Caco-2 (cell line): ENCODE data around the gene CAP2. TPM values are rescaled to one million over a fixed set of nuclear protein-coding genes. Genes with fewer than 3 reads are reported as not detected.

ENCODE experiments used
- BruUV-seq: library from RNA; stranded (reverse); fragments of 400-500 nt; replicated peaks from 2 replicates; lab custom pipeline; 2021; lab: Mats Ljungman, UMichigan
- CTCF ChIA-PET: fragments of 300-600 bp; sonication (Branson Sonifier 250); formaldehyde crosslinking; loops from one replicate; lab custom pipeline; 2022; ENCODE audit warnings: antibody characterized with exemption; lab: Charles Lee
- POLR2A ChIA-PET: fragments of 300-600 bp; sonication (Branson Sonifier 250); formaldehyde crosslinking; loops from one replicate; lab custom pipeline; 2022; ENCODE audit warnings: antibody characterized with exemption; lab: Charles Lee
- DNase-seq, 2 experiments: peaks; one replicate each; pipeline versions ENCODE4 v3.0.0 to v3.0.0-alpha.2; 2020 to 2022
- H3K27me3 ChIP-seq: replicated peaks from 2 replicates; pipeline ENCODE4 v1.6.0; 2011; ENCODE audit warnings: low read length; ENCODE audit not compliant: control insufficient read depth, insufficient read depth
- H3K36me3 ChIP-seq: 2 replicates; pipeline ENCODE4 v1.5.1; 2011; ENCODE audit warnings: low read length; ENCODE audit not compliant: control insufficient read depth, insufficient read depth
- H3K4me1 ChIP-seq: fragments of 250-450 bp; sonication (Bioruptor Pico); 2 replicates; pipeline ENCODE4 v1.5.1; 2020; ENCODE audit warnings: mild to moderate bottlenecking
- H3K4me3 ChIP-seq: 2 replicates; pipeline ENCODE4 v1.5.1; 2011; ENCODE audit warnings: low read depth, mild to moderate bottlenecking, control low read depth, low read length
- H3K9me3 ChIP-seq: fragments of 250-450 bp; sonication (Bioruptor Pico); 2 replicates; pipeline ENCODE4 v1.5.1; 2020; ENCODE audit warnings: mild to moderate bottlenecking, moderate library complexity
- H3K27ac Mint-ChIP-seq: one replicate; pipeline ENCODE4 v1.8.0; 2022; ENCODE audit warnings: mixed read lengths; ENCODE audit not compliant: unreplicated experiment
- H3K27me3 Mint-ChIP-seq: one replicate; pipeline ENCODE4 v1.8.0; 2022; ENCODE audit warnings: mixed read lengths; ENCODE audit not compliant: insufficient read depth, unreplicated experiment
- H3K36me3 Mint-ChIP-seq: one replicate; pipeline ENCODE4 v1.8.0; 2022; ENCODE audit warnings: mild to moderate bottlenecking, mixed read lengths; ENCODE audit not compliant: insufficient read depth, unreplicated experiment
- H3K4me1 Mint-ChIP-seq: one replicate; pipeline ENCODE4 v1.8.0; 2022; ENCODE audit warnings: low read depth, mixed read lengths; ENCODE audit not compliant: unreplicated experiment
- H3K4me3 Mint-ChIP-seq: one replicate; pipeline ENCODE4 v1.8.0; 2022; ENCODE audit warnings: mild to moderate bottlenecking, moderate library complexity, mixed read lengths; ENCODE audit not compliant: unreplicated experiment
- H3K9me3 Mint-ChIP-seq: one replicate; pipeline ENCODE4 v1.8.0; 2022; ENCODE audit warnings: mixed read lengths; ENCODE audit not compliant: unreplicated experiment
- CTCF ChIP-seq, 2 experiments: fragments of 200-600 bp in 1 of 2; IDR thresholded peaks; 1 replicate in 1 of 2; 2 replicates in 1 of 2; pipeline versions ENCODE4 v1.5.1 to v1.8.0; 2011 to 2022; ENCODE audit warnings: antibody characterized with exemption in 1 of 2, control low read depth in 1 of 2, inconsistent platforms in 1 of 2, low read depth in 1 of 2, low read length in 1 of 2, mild to moderate bottlenecking in 1 of 2, moderate library complexity in 1 of 2; ENCODE audit not compliant: insufficient read depth in 1 of 2, severe bottlenecking in 1 of 2, unreplicated experiment in 1 of 2
- intact Hi-C: fragments of 100-400 bp; cut with micrococcal nuclease; formaldehyde crosslinking; loops from one replicate; pipeline ENCODE4 v1.10.0; 2022; ENCODE audit not compliant: unreplicated experiment
- total RNA-seq: library from RNA; stranded (reverse); gene quantifications from 2 replicates; pipeline ENCODE4 v1.2.3, GENCODE V29; 2022

CAP2 gene
- total RNA-seq, 1 experiment from 2014 or later: 8.9 TPM

GRCh38 chr6:17504005-17504404 is 110.6 kb downstream of the CAP2 start:
- H3K4me3 Mint-ChIP-seq: no peak overlapping the region
- no peaks in the 10 kb centered on the region for H3K36me3 ChIP-seq
- H3K27me3 Mint-ChIP-seq: no peaks in the 10 kb centered on the region
- no peak overlapping the region for H3K27ac Mint-ChIP-seq
- TF ChIP-seq CTCF (IDR thresholded peaks at IDR 0.05; ENCODE audit: insufficient read depth in 1 of 2, low read depth in 1 of 2, low read length in 1 of 2, severe bottlenecking in 1 of 2, unreplicated experiment in 1 of 2): no peak
- no peak for DNase-seq
- ChIA-PET POLR2A (no interaction called here), CTCF (interaction anchor here (1.6 kb wide), 1 partner anchor 80 kb away, joined by 7 read pairs; no protein-coding TSS in a partner anchor)
- no peaks in the 10 kb centered on the region for H3K4me1 ChIP-seq
- peaks cover 4% of the 10 kb centered on the region for H3K36me3 Mint-ChIP-seq
- H3K9me3 Mint-ChIP-seq: no peaks in the 10 kb centered on the region
- H3K27me3 ChIP-seq: no peaks in the 10 kb centered on the region
- no TSS peak for BruUV-seq
- H3K9me3 ChIP-seq: no peaks in the 10 kb centered on the region
- H3K4me1 Mint-ChIP-seq: no peaks in the 10 kb centered on the region
- H3K4me3 ChIP-seq: no peak overlapping the region
- intact Hi-C loops: no loop called here

- POLR2A ChIA-PET: no interaction called here
- DNase-seq: no peak
- intact Hi-C loops: no loop called here
- H3K4me1 Mint-ChIP-seq: no peaks in the 10 kb centered on the region
- no peaks in the 10 kb centered on the region for H3K9me3 Mint-ChIP-seq
- no peak overlapping the region for H3K4me3 Mint-ChIP-seq
- H3K27ac Mint-ChIP-seq: no peak overlapping the region
- H3K27me3 Mint-ChIP-seq: no peaks in the 10 kb centered on the region
- peaks cover 4% of the 10 kb centered on the region for H3K36me3 Mint-ChIP-seq
- BruUV-seq: no TSS peak
- Histone ChIP-seq H3K27me3 (no peaks in the 10 kb centered on the region), H3K9me3 (no peaks in the 10 kb centered on the region), H3K36me3 (no peaks in the 10 kb centered on the region), H3K4me3 (no peak overlapping the region), H3K4me1 (no peaks in the 10 kb centered on the region)
- CTCF ChIA-PET: interaction anchor here (0.6 to 1.6 kb wide), 4 partner anchors 9 to 199 kb away, joined by 3 to 7 read pairs (median 4); no protein-coding TSS in a partner anchor
- TF ChIP-seq CTCF (IDR thresholded peaks at IDR 0.05; ENCODE audit: insufficient read depth in 1 of 2, low read depth in 1 of 2, low read length in 1 of 2, severe bottlenecking in 1 of 2, unreplicated experiment in 1 of 2): no peak
Observed at GRCh38 chr6:17505062-17505476, 111.7 kb downstream of the CAP2 start.

GRCh38 chr6:17505767-17506280 is 112.4 kb downstream of the CAP2 start:
- CTCF ChIA-PET: interaction anchor here (1.6 kb wide), 1 partner anchor 78 kb away, joined by 7 read pairs; no protein-coding TSS in a partner anchor
- POLR2A ChIA-PET: no interaction called here
- no peak for DNase-seq
- Mint-ChIP-seq H3K27me3 (no peaks in the 10 kb centered on the region), H3K4me1 (no peaks in the 10 kb centered on the region), H3K4me3 (no peak overlapping the region), H3K36me3 (peaks cover 4% of the 10 kb centered on the region), H3K27ac (no peak overlapping the region), H3K9me3 (no peaks in the 10 kb centered on the region)
- no peaks in the 10 kb centered on the region for H3K9me3 ChIP-seq
- TF ChIP-seq CTCF (IDR thresholded peaks at IDR 0.05; ENCODE audit: insufficient read depth in 1 of 2, low read depth in 1 of 2, low read length in 1 of 2, severe bottlenecking in 1 of 2, unreplicated experiment in 1 of 2): no peak
- H3K36me3 ChIP-seq: no peaks in the 10 kb centered on the region
- H3K27me3 ChIP-seq: no peaks in the 10 kb centered on the region
- no TSS peak for BruUV-seq
- intact Hi-C loops: no loop called here
- no peak overlapping the region for H3K4me3 ChIP-seq
- H3K4me1 ChIP-seq: no peaks in the 10 kb centered on the region
